Tibial nerve (tissue), 4 donors: ENCODE results near the gene DCUN1D2.

Source experiments
- EP300 ChIP-seq, 2 donors: sonication (generic); formaldehyde crosslinking; IDR thresholded peaks; one replicate each; pipeline ENCODE4 v1.6.1; 2017; ENCODE audit warnings: antibody characterized with exemption in 2 of 2, mild to moderate bottlenecking in 1 of 2
- POLR2A ChIP-seq, 2 donors: fragments of 450-650 bp; IDR thresholded peaks; one replicate each; pipeline ENCODE4 v1.6.1; 2017; ENCODE audit warnings: antibody characterized with exemption in 2 of 2, mild to moderate bottlenecking in 2 of 2, moderate library complexity in 2 of 2
- TF ChIP-seq, protein P1 (sequence below), 5 experiments: fragments of 200-600 bp in 3 of 5; fragments of 450-650 bp in 2 of 5; sonication (generic) in 3 of 5; IDR thresholded peaks; one replicate each; pipeline ENCODE4 v1.5.1; 2016 to 2019; ENCODE audit warnings: antibody characterized with exemption in 5 of 5, mild to moderate bottlenecking in 3 of 5, moderate library complexity in 2 of 5

DNA sequence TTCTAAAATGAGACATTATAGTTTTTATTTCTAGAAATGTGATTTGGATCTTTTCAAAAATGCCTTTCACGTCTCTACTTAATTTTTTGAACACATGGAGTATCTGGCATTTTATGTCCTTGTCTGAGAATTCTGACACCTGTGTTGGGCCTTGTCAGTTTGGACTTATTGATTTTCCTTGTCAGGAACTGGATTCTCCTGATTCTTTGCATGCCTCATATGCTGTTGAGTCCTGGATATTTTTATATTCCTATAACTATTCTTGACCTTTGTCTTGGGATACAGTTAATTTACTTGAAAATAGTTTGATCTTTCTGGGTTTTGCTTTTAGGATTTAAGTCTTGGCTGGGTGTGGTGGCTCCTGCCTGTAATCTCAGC, 47.5 kb downstream of the DCUN1D2 start:
- TF ChIP-seq POLR2A (IDR thresholded peaks at IDR 0.05) (no peak), EP300 (IDR thresholded peaks at IDR 0.05) (no peak)
- TF ChIP-seq, protein P1, sequence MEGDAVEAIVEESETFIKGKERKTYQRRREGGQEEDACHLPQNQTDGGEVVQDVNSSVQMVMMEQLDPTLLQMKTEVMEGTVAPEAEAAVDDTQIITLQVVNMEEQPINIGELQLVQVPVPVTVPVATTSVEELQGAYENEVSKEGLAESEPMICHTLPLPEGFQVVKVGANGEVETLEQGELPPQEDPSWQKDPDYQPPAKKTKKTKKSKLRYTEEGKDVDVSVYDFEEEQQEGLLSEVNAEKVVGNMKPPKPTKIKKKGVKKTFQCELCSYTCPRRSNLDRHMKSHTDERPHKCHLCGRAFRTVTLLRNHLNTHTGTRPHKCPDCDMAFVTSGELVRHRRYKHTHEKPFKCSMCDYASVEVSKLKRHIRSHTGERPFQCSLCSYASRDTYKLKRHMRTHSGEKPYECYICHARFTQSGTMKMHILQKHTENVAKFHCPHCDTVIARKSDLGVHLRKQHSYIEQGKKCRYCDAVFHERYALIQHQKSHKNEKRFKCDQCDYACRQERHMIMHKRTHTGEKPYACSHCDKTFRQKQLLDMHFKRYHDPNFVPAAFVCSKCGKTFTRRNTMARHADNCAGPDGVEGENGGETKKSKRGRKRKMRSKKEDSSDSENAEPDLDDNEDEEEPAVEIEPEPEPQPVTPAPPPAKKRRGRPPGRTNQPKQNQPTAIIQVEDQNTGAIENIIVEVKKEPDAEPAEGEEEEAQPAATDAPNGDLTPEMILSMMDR (IDR thresholded peaks at IDR 0.05) = no peak
